ENCODE measurements around the gene ERCC6L2.

The ERCC6L2 gene

DNA sequence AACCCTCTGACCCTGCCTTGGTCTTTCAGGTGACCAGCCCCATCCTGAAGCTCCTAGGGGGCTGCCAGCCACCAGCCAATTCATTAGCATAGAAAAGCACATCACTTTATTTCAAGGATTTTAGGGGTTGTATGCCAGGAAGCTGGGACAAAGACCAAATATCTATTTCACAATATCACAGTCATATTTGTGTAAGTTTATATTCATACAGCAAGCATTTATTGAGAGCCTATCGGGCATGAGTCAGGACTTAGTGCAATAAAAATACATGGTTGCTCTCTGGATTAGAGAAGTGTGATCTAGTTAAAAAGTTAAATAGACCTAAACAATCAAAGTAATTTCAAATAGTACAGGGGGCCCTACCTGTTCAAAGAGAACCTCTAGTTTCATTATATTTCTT lies 113.8 kb downstream of the ERCC6L2 start:
- no peak for DNase-seq

DNA sequence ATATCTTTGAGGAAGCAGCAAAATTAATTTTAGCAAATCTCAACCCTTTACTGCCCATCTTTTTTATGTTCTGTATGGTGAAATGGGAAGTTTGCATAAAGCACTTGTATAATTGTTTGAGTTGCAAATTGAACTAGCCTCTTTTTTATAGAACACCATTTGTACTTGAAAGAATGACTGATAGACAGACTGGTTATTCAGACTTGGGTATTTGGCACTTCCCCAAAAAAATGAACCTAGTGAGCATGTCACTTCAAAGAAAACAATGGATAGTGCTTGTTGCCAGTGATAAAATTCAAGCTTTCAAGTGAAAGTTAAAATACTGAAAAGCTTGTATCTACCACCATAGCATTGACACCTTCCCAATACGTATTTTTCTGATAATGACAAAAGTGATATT lies 115.8 kb downstream of the ERCC6L2 start:
- DNase-seq = no peak

DNA sequence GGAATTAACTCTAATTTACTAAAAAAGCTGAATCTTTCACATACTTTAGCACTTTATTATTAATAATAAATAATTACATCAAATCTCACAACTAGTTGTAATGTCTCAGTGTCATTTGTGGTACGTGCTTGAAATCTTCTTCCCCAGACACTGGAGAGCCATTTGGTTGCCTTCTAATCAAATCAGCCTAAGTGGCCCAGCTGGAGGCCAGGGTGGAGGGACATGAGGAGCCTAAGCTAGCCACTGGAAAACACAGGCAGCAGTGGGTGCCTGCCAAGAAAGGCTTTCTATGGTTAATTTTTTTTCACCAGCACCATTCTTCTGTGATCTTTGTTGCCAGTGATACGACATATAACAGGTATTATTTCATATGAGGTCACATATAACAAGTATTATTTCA lies 117.0 kb downstream of the ERCC6L2 start:
- DNase-seq = no peak

DNA sequence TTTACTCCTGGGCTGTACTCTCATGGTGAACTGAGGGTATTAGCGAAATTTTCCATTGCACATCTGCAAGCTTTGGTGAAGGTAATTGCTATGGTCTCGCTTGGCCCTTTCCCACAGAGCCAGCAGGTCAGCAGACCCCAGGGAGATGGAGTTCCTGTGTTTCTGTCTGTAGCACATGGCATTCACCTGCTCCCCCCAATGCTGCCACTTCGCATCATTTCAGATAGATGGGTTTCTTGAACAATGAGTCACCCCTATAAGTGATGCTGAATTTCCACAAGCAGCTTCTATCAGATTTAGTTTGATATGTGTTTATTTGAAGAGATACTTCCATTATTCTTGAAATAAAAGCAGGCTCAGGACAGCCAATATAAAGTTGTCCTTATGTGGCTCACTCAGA lies 117.8 kb downstream of the ERCC6L2 start:
- no peak for DNase-seq

DNA sequence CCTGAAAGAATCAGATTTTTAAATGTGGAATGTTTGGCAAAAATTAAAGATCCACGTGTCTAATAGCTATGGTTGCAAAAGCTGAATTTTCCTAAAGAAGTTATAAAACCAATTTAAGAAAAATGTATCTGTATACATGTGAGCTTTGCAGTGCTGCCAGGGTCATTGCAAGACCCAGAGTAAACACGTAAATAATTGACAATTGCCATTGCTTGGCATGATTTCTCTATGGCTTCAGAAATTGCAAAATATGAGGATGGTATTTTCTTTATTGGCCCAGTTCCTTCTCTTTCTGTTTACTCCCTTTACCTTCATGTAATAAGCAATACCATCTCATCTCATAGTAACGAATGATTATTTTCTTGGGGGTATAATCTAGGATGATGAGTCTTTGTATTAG lies 123.9 kb downstream of the ERCC6L2 start:
- no peak for DNase-seq

DNA sequence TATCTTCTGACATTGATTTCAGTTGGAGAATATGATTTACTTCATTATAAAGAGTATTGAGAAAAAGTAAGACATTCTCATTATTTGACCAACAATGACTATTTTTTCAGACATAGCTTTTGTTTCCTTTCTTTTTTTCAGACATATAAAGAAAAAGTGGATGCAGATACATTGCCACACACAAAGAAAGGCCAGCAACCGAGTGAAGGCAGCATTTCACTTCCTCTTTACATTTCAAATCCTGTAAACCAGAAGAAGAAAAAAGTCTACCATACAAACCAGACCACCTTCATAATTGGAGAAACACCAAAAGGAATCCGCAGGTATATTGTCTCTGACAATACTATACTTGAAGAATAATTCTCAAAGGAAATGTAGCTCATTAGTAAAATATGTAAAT lies 128.9 kb downstream of the ERCC6L2 start:
- DNase-seq = no peak

DNA sequence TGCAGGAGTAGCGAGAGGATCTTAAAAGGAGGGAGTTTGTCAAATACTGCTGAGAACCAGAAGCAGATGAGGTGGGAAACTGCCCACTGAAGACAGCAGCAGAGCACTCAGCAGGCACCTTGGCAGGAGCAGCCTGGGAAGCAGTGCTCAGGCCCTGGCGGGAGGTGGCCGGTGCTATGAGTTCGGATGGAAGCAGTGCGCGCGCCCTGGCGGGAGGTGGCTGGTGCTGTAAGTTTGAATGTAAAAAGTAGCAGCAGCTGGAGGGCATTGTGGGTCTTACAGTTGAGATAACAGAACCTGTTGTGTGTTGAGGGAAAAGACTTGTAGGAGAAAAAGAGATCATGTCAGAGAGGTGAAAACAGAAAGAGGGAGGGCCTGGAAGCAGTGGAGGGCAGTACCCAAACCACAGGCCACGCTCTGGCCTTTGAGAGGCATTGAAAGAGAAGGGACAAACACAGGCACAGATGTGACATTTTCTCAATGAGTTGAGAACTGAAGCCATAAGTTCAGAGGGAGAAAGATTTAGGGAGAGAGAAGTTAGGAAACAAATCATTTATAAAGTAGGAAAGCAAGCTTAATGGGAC lies 130.9 kb downstream of the ERCC6L2 start:
- DNase-seq = no peak

DNA sequence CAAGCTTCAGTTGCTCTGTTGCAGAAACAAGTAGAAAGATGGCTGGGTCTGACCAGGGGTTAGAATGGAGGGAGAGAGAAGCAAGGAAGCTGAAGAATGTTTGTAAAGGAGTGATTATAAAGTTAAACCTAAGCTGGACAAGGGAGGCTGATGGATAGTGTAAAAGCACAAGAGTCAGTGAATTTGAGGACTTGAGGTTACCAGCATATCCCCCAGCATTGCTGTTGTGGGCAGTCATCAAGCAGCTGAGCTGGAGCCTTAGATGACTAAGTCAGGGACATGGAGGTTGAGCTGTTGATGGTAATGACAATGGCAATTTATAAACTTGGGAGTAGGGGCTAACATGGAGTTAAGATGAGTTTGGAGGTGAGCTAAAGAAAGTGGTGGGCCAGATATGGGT lies 131.5 kb downstream of the ERCC6L2 start:
- DNase-seq = no peak

DNA sequence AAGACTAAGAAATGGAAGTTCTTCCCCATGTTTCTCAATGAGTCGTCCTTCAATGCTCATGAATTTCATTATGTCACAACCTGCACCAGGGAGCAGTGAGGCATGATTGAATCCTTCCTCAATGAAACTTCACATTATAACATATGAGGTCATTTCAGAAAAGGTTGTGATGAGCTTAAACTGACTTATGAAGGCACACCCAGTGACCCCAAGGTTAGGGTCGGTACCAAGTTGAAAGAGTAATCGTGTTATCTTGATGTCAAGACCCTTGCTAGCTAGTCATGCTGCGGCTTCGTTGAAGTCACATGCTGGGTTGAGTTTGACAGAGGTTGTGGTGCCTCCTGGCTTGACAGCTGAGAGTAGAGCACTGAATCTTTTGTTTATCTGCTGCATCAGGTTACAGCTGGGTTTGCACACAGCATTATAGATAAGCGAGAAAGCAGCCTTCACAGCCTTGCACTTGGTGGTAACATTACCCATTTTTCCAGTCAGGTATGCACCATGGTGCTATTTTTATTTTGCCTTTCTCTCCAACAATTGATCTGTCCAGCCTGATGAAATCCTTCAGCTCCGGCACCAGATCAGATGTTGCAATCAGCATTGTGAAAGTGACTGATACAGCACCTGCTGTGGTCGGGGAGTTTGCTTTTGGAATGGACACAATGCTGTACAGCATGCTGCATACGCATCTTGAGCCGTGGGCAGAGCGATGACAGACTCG lies 133.2 kb downstream of the ERCC6L2 start:
- DNase-seq = peak; percentile 65

DNA sequence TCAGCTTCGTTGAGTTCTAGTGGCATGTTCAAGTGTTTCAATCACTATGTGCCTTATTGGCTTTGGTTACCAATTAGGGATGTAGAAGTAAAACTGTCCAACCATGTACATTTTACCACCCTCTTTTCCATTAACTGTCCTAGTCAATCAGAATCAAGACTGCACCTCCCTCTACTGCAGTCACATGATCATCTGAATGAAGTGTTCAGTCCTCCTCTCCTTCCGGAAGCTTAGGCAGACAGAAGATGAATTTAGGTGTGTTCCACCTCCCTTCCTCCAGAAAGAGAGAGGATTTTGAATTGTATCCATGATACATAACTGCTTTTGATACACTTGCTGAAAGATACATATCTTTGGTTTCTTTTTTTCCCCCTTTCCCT lies 133.7 kb downstream of the ERCC6L2 start:
- no peak for DNase-seq

DNA sequence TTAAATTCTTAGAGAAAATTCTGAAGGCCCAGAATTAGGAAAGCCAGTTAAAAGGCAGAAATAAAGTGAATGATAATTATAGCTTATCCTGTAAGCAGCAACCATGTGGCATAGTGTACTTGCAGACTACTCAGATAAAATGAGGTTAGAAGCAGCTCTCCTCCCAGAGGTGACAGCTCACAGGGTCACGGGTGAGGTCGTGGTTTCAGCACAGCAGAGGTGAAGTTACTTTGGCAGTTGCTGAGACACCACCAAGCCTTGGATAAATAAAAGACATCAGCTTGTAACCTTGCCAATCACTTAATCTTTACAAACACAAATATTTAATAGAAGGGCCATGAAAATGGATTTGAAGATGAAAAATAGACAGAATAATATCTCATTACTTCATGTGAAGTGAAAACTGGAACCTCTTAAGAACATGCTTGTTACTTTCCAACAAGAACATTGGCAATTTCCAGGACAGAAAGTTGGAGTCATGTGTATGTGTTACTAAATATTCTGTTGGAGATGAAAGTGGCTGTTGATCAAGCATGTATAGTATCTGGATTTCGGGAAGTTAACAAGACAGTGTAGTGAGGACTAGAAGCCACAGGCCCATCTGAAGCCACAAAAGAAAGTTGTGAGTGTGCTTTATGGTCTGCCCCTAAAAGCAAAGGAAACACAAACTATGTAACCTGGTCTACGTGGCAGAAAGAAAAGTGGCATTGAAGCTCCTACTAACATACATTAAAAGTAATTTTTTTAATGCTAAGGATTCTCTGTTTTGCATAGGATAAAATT lies 134.4 kb downstream of the ERCC6L2 start:
- no peak for DNase-seq

DNA sequence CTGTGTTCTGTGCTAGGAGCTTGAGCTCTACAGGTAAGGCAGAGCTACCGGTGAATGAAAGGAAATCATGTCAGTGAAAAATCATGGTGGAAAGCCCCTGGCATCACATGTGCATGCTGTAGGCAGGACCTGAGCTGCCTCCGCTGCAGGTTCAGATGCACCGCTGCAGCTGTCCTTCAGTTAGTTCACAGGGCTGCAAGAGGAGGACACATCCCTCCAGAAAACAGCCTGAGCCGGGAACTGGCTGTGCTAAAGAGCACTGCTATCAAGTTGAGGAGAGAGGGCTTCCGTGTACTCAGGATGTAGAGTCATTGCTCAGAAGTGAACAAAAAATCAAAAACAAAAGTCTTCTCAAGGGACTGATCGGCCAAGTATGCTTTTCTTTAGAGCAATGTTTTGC lies 138.6 kb downstream of the ERCC6L2 start:
- no peak for DNase-seq

DNA sequence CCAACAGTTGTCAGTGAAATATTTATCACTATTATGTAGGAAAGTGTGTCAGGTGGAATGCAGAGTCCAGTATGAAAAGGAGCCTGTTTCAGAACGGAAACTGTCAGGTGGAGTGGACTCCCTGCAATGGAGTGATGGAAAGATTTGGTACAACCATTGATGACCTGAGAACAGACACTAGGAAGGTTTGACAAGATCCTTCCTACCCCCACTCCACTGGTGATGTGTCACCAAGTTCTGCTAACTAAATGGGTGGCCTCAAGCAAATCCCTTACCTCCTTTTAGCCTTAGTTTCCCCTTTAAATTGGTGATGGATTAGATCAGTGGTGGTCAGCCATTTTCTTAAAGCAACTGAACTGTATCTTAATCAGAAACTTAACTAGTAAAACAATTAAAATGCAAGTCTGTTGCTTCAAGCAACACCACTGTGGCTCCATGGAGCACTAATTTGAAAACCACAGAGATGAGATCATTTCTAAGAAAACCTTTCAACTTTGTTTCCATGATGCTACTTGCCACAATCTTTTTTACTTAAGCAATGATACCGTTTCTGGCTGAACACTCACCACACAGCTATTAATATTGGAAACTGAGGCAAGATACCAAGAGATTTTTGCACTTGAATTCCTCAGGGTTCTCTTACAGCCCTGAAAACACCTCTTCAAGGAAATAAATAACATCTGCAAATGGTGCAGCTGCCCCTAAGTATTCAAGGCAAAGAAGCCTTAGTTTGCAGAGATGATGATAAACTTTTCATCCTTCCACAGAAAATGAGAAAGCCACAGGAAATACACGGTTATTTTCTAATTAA lies 140.6 kb downstream of the ERCC6L2 start:
- DNase-seq = no peak
